ENCODE measurements around the gene MGAT5B. TPM values are rescaled to one million over a fixed set of nuclear protein-coding genes. Genes with fewer than 3 reads are reported as not detected.

Gene MGAT5B
- total RNA-seq, 2 donors from 2014 or later = 3.6 TPM; not detected in 1

- ATAC-seq (no peak), DNase-seq (no peak)
- WGBS, 2 donors = 49 to 52% methylated on average over 7 to 24 of the region's 24 CpGs
- no peaks in the 10 kb centered on the region for H3K27me3 ChIP-seq
- no peak overlapping the region for H3K27ac ChIP-seq
- no peaks in the 10 kb centered on the region for H3K36me3 ChIP-seq (replicated peaks in 1 of 2; ENCODE audit: insufficient read depth in 1 of 2, low read depth in 2 of 2)
- intact Hi-C loops (cut with DNase I) = no loop called here
- no peaks in the 10 kb centered on the region for H3K4me1 ChIP-seq
- TF ChIP-seq, protein P1, sequence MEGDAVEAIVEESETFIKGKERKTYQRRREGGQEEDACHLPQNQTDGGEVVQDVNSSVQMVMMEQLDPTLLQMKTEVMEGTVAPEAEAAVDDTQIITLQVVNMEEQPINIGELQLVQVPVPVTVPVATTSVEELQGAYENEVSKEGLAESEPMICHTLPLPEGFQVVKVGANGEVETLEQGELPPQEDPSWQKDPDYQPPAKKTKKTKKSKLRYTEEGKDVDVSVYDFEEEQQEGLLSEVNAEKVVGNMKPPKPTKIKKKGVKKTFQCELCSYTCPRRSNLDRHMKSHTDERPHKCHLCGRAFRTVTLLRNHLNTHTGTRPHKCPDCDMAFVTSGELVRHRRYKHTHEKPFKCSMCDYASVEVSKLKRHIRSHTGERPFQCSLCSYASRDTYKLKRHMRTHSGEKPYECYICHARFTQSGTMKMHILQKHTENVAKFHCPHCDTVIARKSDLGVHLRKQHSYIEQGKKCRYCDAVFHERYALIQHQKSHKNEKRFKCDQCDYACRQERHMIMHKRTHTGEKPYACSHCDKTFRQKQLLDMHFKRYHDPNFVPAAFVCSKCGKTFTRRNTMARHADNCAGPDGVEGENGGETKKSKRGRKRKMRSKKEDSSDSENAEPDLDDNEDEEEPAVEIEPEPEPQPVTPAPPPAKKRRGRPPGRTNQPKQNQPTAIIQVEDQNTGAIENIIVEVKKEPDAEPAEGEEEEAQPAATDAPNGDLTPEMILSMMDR (IDR thresholded peaks at IDR 0.05) = no peak
- TF ChIP-seq POLR2A (IDR thresholded peaks at IDR 0.05) = no peak
- H3K9me3 ChIP-seq = no peaks in the 10 kb centered on the region
- no peak overlapping the region for H3K4me3 ChIP-seq
These were observed 41.7 kb upstream of the MGAT5B start for GRCh38 chr17:76826330-76827068.

- no peak for ATAC-seq
- TF ChIP-seq, protein P1 (IDR thresholded peaks at IDR 0.05) = no peak
- TF ChIP-seq POLR2A (IDR thresholded peaks at IDR 0.05) = no peak
These were observed 40.5 kb upstream of the MGAT5B start for GRCh38 chr17:76827736-76828135.

GRCh38 chr17:76830987-76831715 lies 37.1 kb upstream of the MGAT5B start:
- no peak for TF ChIP-seq POLR2A (IDR thresholded peaks at IDR 0.05)
- TF ChIP-seq, protein P1 (IDR thresholded peaks at IDR 0.05) = no peak
- no peaks in the 10 kb centered on the region for H3K36me3 ChIP-seq (replicated peaks in 1 of 2; ENCODE audit: insufficient read depth in 1 of 2, low read depth in 2 of 2)
- no peak for DNase-seq
- intact Hi-C loops (cut with DNase I) = no loop called here
- no peak for ATAC-seq
- no peaks in the 10 kb centered on the region for H3K27me3 ChIP-seq
- 55 to 67% methylated on average over 9 to 10 of the region's 10 CpGs for WGBS, 2 donors
- no peak overlapping the region for H3K4me3 ChIP-seq
- H3K27ac ChIP-seq = no peak overlapping the region
- no peaks in the 10 kb centered on the region for H3K9me3 ChIP-seq
- no peaks in the 10 kb centered on the region for H3K4me1 ChIP-seq

More at GRCh38 chr17:76827736-76828135, 40.5 kb upstream of the MGAT5B start:
- WGBS, 2 donors = 72 to 79% methylated on average over 11 to 12 of the region's 14 CpGs
- Histone ChIP-seq H3K4me3 (no peak overlapping the region), H3K36me3 (replicated peaks in 1 of 2; ENCODE audit: insufficient read depth in 1 of 2, low read depth in 2 of 2) (no peaks in the 10 kb centered on the region), H3K9me3 (no peaks in the 10 kb centered on the region), H3K27me3 (no peaks in the 10 kb centered on the region), H3K4me1 (no peaks in the 10 kb centered on the region), H3K27ac (no peak overlapping the region)
- intact Hi-C loops (cut with DNase I) = no loop called here
- no peak for DNase-seq

DNA sequence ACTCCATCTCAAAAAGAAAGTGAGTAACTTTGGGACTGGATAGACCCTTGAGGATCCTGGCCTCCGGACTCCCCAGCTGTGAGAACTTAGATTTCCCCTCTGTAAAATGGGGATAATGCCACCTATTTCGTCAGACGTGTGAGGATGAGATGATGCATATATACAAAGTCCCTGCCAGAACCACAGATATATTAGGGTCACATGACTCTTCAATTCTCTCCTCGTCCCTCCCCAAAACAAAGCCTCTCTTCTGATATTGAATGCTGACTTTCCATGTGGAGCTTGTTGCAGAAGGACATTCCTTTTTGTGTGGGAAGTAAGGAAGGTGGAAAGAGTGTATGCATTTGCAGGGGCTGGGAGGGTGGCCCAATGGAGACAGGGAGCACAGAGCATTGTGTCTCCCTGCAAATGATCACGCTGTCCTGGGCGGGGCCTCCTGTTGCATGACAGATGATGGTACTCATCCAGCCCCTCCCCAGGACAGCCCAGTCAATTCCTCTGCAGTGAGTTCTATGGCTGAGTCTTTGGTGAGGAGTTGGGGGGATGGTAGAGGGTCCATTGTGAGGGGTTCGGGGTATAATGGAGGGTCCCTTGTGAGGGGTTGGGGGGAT lies 35.1 kb upstream of the MGAT5B start:
- Histone ChIP-seq H3K27ac (no peak overlapping the region), H3K27me3 (no peaks in the 10 kb centered on the region), H3K36me3 (replicated peaks in 1 of 2; ENCODE audit: insufficient read depth in 1 of 2, low read depth in 2 of 2) (no peaks in the 10 kb centered on the region), H3K4me3 (no peak overlapping the region), H3K4me1 (no peaks in the 10 kb centered on the region), H3K9me3 (no peaks in the 10 kb centered on the region)
- 68% methylated on average over 7 of the region's 7 CpGs for WGBS, 2 donors
- intact Hi-C loops (cut with DNase I) = no loop called here
- TF ChIP-seq, protein P1 (IDR thresholded peaks at IDR 0.05) = no peak
- no peak for TF ChIP-seq POLR2A (IDR thresholded peaks at IDR 0.05)
- ATAC-seq = no peak
- DNase-seq = no peak

All from body of pancreas (tissue), 4 donors.